Neural cell (in vitro differentiated cells): Measurements from ENCODE around the gene PHF3.

Experiments used
- TAF1 ChIP-seq: IDR thresholded peaks from 2 replicates; pipeline ENCODE4 v1.6.1; 2012; ENCODE audit warnings: low read depth
- TF ChIP-seq, protein P1 (sequence below): fragments of 450-650 bp; IDR thresholded peaks from 2 replicates; pipeline ENCODE4 v1.5.1; 2014; ENCODE audit warnings: antibody characterized with exemption, mild to moderate bottlenecking, moderate library complexity; ENCODE audit not compliant: poor library complexity, severe bottlenecking
- TF ChIP-seq, protein P2 (sequence below): IDR thresholded peaks from 2 replicates; pipeline ENCODE4 v1.6.1; 2012; ENCODE audit warnings: borderline replicate concordance

DNA sequence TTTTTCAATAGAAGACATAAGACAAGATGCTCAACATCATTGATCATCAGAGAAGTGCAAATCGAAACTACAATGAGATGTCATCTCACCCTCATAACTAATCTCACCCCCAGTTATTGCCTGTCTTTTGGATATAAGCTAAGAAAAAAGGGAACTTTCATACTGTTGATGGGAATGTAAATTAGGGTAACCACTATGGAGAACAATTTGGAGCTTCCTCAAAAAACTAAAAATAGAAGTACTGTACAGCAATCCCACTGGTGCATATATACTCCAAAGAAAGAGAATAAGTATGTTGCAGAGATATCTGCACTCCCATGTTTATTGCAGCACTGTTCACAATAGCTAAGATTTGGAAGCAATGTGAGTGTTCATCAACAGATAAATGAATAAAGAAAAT lies 26.4 kb upstream of the PHF3 start:
- TF ChIP-seq, protein P1, sequence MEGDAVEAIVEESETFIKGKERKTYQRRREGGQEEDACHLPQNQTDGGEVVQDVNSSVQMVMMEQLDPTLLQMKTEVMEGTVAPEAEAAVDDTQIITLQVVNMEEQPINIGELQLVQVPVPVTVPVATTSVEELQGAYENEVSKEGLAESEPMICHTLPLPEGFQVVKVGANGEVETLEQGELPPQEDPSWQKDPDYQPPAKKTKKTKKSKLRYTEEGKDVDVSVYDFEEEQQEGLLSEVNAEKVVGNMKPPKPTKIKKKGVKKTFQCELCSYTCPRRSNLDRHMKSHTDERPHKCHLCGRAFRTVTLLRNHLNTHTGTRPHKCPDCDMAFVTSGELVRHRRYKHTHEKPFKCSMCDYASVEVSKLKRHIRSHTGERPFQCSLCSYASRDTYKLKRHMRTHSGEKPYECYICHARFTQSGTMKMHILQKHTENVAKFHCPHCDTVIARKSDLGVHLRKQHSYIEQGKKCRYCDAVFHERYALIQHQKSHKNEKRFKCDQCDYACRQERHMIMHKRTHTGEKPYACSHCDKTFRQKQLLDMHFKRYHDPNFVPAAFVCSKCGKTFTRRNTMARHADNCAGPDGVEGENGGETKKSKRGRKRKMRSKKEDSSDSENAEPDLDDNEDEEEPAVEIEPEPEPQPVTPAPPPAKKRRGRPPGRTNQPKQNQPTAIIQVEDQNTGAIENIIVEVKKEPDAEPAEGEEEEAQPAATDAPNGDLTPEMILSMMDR = no peak
- TF ChIP-seq, protein P2, sequence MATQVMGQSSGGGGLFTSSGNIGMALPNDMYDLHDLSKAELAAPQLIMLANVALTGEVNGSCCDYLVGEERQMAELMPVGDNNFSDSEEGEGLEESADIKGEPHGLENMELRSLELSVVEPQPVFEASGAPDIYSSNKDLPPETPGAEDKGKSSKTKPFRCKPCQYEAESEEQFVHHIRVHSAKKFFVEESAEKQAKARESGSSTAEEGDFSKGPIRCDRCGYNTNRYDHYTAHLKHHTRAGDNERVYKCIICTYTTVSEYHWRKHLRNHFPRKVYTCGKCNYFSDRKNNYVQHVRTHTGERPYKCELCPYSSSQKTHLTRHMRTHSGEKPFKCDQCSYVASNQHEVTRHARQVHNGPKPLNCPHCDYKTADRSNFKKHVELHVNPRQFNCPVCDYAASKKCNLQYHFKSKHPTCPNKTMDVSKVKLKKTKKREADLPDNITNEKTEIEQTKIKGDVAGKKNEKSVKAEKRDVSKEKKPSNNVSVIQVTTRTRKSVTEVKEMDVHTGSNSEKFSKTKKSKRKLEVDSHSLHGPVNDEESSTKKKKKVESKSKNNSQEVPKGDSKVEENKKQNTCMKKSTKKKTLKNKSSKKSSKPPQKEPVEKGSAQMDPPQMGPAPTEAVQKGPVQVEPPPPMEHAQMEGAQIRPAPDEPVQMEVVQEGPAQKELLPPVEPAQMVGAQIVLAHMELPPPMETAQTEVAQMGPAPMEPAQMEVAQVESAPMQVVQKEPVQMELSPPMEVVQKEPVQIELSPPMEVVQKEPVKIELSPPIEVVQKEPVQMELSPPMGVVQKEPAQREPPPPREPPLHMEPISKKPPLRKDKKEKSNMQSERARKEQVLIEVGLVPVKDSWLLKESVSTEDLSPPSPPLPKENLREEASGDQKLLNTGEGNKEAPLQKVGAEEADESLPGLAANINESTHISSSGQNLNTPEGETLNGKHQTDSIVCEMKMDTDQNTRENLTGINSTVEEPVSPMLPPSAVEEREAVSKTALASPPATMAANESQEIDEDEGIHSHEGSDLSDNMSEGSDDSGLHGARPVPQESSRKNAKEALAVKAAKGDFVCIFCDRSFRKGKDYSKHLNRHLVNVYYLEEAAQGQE = no peak
- TF ChIP-seq TAF1 = no peak
